ENCODE results near the gene CEACAM5.

DNA sequence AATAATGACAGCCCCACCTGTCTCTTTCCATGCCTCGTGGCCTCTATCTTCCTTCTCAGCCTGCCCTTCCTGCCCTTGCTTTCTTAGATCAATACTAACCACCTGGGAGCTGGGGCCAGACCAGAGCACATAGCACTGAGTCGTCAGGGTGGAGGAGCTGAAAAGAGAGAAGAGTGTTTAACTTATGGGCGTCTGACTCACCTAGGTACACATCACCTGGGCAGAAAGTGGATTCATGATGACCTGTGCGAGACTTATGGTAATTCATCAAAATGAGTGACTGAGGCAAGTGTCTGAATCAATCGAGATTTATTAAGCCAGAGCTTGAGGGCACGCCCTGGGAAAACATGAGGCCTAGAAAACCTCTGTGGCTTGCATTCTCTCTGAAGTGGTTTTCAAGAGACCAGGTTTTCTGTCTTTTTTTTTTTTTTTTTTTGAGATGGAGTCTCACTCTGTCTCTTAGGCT lies 66.1 kb downstream of the CEACAM5 start:
- TF ChIP-seq, protein P1, sequence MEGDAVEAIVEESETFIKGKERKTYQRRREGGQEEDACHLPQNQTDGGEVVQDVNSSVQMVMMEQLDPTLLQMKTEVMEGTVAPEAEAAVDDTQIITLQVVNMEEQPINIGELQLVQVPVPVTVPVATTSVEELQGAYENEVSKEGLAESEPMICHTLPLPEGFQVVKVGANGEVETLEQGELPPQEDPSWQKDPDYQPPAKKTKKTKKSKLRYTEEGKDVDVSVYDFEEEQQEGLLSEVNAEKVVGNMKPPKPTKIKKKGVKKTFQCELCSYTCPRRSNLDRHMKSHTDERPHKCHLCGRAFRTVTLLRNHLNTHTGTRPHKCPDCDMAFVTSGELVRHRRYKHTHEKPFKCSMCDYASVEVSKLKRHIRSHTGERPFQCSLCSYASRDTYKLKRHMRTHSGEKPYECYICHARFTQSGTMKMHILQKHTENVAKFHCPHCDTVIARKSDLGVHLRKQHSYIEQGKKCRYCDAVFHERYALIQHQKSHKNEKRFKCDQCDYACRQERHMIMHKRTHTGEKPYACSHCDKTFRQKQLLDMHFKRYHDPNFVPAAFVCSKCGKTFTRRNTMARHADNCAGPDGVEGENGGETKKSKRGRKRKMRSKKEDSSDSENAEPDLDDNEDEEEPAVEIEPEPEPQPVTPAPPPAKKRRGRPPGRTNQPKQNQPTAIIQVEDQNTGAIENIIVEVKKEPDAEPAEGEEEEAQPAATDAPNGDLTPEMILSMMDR (IDR thresholded peaks at IDR 0.05; ENCODE audit: poor library complexity): no peak
- TF ChIP-seq EZH2 (IDR thresholded peaks at IDR 0.05; ENCODE audit: borderline replicate concordance) (no peak), EZH2phosphoT487 (IDR thresholded peaks at IDR 0.05; ENCODE audit: low read depth, severe bottlenecking, unreplicated experiment) (no peak)

Data from hepatocyte (in vitro differentiated cells).